Measurements from ENCODE around the gene HEPN1. TPM values are rescaled to one million over a fixed set of nuclear protein-coding genes. Genes with fewer than 3 reads are reported as not detected.
A peak's percentile ranks its signal among the peaks of the same experiment; 100 is the strongest.

Gene HEPN1
- total and polyA plus RNA-seq, 3 donors from 2014 or later: not detected

GRCh38 chr11:124872741-124873140 lies 46.3 kb upstream of the HEPN1 start:
- Histone ChIP-seq H3K27me3 (no peaks in the 10 kb centered on the region), H3K4me1 (peaks cover 11% of the 10 kb centered on the region), H3K27ac (no peak overlapping the region), H3K4me3 (no peak overlapping the region), H3K9me3 (no peaks in the 10 kb centered on the region), H3K36me3 (ENCODE audit: low read depth, missing control alignments) (no peaks in the 10 kb centered on the region)
- intact Hi-C loops (cut with DNase I; ENCODE audit: low total_unique reads): no loop called here
- no peak for TF ChIP-seq POLR2A (IDR thresholded peaks at IDR 0.05)
- TF ChIP-seq CTCF (IDR thresholded peaks at IDR 0.05): no peak
- no peak for DNase-seq
- WGBS, 2 donors: 22 to 33% methylated on average over 7 to 9 of the region's 9 CpGs

- Histone ChIP-seq H3K36me3 (ENCODE audit: low read depth, missing control alignments) (no peaks in the 10 kb centered on the region), H3K4me3 (no peak overlapping the region), H3K4me1 (peaks cover 6% of the 10 kb centered on the region), H3K27ac (no peak overlapping the region), H3K27me3 (no peaks in the 10 kb centered on the region), H3K9me3 (no peaks in the 10 kb centered on the region)
- intact Hi-C loops (cut with DNase I; ENCODE audit: low total_unique reads): no loop called here
- DNase-seq: no peak
- 90 to 95% methylated on average over 8 of the region's 8 CpGs for WGBS, 2 donors
- TF ChIP-seq POLR2A (IDR thresholded peaks at IDR 0.05): no peak
- TF ChIP-seq CTCF (IDR thresholded peaks at IDR 0.05): no peak
Measured at GRCh38 chr11:124873951-124874350, 45.1 kb upstream of the HEPN1 start.

- Histone ChIP-seq H3K4me3 (no peak overlapping the region), H3K4me1 (peaks cover 5% of the 10 kb centered on the region), H3K36me3 (ENCODE audit: low read depth, missing control alignments) (no peaks in the 10 kb centered on the region), H3K27me3 (no peaks in the 10 kb centered on the region), H3K27ac (no peak overlapping the region), H3K9me3 (no peaks in the 10 kb centered on the region)
- TF ChIP-seq CTCF (IDR thresholded peaks at IDR 0.05) (no peak), POLR2A (IDR thresholded peaks at IDR 0.05) (no peak)
- 93 to 100% methylated on average over 3 to 4 of the region's 7 CpGs for WGBS, 2 donors
- intact Hi-C loops (cut with DNase I; ENCODE audit: low total_unique reads): no loop called here
- no peak for DNase-seq
Measured at GRCh38 chr11:124874571-124875255, 44.3 kb upstream of the HEPN1 start.

GRCh38 chr11:124875401-124875800 lies 43.6 kb upstream of the HEPN1 start:
- intact Hi-C loops (cut with DNase I; ENCODE audit: low total_unique reads): no loop called here
- DNase-seq: no peak
- Histone ChIP-seq H3K9me3 (no peaks in the 10 kb centered on the region), H3K27me3 (no peaks in the 10 kb centered on the region), H3K4me1 (peaks cover 5% of the 10 kb centered on the region), H3K27ac (no peak overlapping the region), H3K4me3 (peak overlapping the region in 1 of 2 donors; percentile 63), H3K36me3 (ENCODE audit: low read depth, missing control alignments) (no peaks in the 10 kb centered on the region)
- WGBS, 2 donors: 28 to 31% methylated on average over 3 of the region's 3 CpGs
- TF ChIP-seq CTCF (IDR thresholded peaks at IDR 0.05) (no peak), POLR2A (IDR thresholded peaks at IDR 0.05) (no peak)
